SJSA1 (cell line): ENCODE results near the gene S1PR5. TPM values are rescaled to one million over a fixed set of nuclear protein-coding genes. Genes with fewer than 3 reads are reported as not detected.
A peak's percentile ranks its signal among the peaks of the same experiment; 100 is the strongest.

Source experiments
- DNase-seq, 2 experiments: peaks; one replicate each; pipeline ENCODE4 v3.0.0-alpha.2; 2015 to 2020; ENCODE audit warnings: low spot score in 2 of 2, low read depth in 1 of 2
- H3K27ac ChIP-seq: fragments of 250-450 bp; sonication (Bioruptor Pico); 2 replicates; pipeline ENCODE4 v1.5.1; 2020; ENCODE audit warnings: mild to moderate bottlenecking, moderate library complexity
- H3K27me3 ChIP-seq: fragments of 250-450 bp; sonication (Bioruptor Pico); replicated peaks from 2 replicates; pipeline ENCODE4 v1.5.1; 2020; ENCODE audit warnings: mild to moderate bottlenecking, moderate library complexity
- H3K36me3 ChIP-seq: fragments of 250-450 bp; sonication (Bioruptor Pico); 2 replicates; pipeline ENCODE4 v1.5.1; 2020; ENCODE audit warnings: mild to moderate bottlenecking
- H3K4me1 ChIP-seq: fragments of 250-450 bp; sonication (Bioruptor Pico); replicated peaks from 2 replicates; pipeline ENCODE4 v1.6.1; 2021; ENCODE audit warnings: mild to moderate bottlenecking
- H3K4me3 ChIP-seq: fragments of 250-450 bp; sonication (Bioruptor Pico); 2 replicates; pipeline ENCODE4 v1.5.1; 2020; ENCODE audit warnings: mild to moderate bottlenecking
- H3K9me3 ChIP-seq: fragments of 250-450 bp; sonication (Bioruptor Pico); replicated peaks from 2 replicates; pipeline ENCODE4 v1.5.1; 2020; ENCODE audit warnings: mild to moderate bottlenecking
- total RNA-seq: library from RNA; depleted of rRNA; stranded (reverse); fragments of >200 nt; shearing (Covaris generic); gene quantifications from 2 replicates; pipeline ENCODE4 v1.2.3, GENCODE V29; 2014

S1PR5 gene
- total RNA-seq, 1 experiment from 2014 or later, result 0.05 TPM

GRCh38 chr19:10499550-10500246 lies 17.5 kb downstream of the S1PR5 start:
- Histone ChIP-seq H3K4me1 (peaks cover 20% of the 10 kb centered on the region), H3K4me3 (no peak overlapping the region), H3K27ac (no peak overlapping the region), H3K27me3 (no peaks in the 10 kb centered on the region), H3K9me3 (peaks cover 3% of the 10 kb centered on the region), H3K36me3 (peaks cover 80% of the 10 kb centered on the region)
- DNase-seq, result no peak

GRCh38 chr19:10497371-10497770 lies 19.9 kb downstream of the S1PR5 start:
- no peak for DNase-seq
- H3K36me3 ChIP-seq, result peaks cover 83% of the 10 kb centered on the region
- no peaks in the 10 kb centered on the region for H3K27me3 ChIP-seq
- no peak overlapping the region for H3K4me3 ChIP-seq
- H3K4me1 ChIP-seq, result peaks cover 14% of the 10 kb centered on the region
- no peak overlapping the region for H3K27ac ChIP-seq
- peaks cover 3% of the 10 kb centered on the region for H3K9me3 ChIP-seq

GRCh38 chr19:10491472-10492047 lies 25.7 kb downstream of the S1PR5 start:
- H3K4me1 ChIP-seq, result no peaks in the 10 kb centered on the region
- H3K4me3 ChIP-seq, result no peak overlapping the region
- H3K9me3 ChIP-seq, result no peaks in the 10 kb centered on the region
- DNase-seq, result no peak
- H3K27me3 ChIP-seq, result no peaks in the 10 kb centered on the region
- H3K27ac ChIP-seq, result no peak overlapping the region
- H3K36me3 ChIP-seq, result peaks cover 79% of the 10 kb centered on the region

GRCh38 chr19:10486551-10486950 lies 30.7 kb downstream of the S1PR5 start:
- Histone ChIP-seq H3K4me1 (no peaks in the 10 kb centered on the region), H3K27ac (no peak overlapping the region), H3K4me3 (no peak overlapping the region), H3K27me3 (no peaks in the 10 kb centered on the region), H3K36me3 (peaks cover 58% of the 10 kb centered on the region), H3K9me3 (no peaks in the 10 kb centered on the region)
- DNase-seq, result no peak

- H3K27ac ChIP-seq, result peak overlapping the region; percentile 40
- DNase-seq, result peak; percentile 92 to 95
- H3K36me3 ChIP-seq, result no peaks in the 10 kb centered on the region
- no peaks in the 10 kb centered on the region for H3K27me3 ChIP-seq
- H3K4me1 ChIP-seq, result peaks cover 15% of the 10 kb centered on the region
- peak overlapping the region; percentile 33 for H3K4me3 ChIP-seq
- no peaks in the 10 kb centered on the region for H3K9me3 ChIP-seq
These were observed 38.3 kb downstream of the S1PR5 start for GRCh38 chr19:10478903-10479384.

GRCh38 chr19:10478476-10478875 lies 38.8 kb downstream of the S1PR5 start:
- no peaks in the 10 kb centered on the region for H3K27me3 ChIP-seq
- H3K9me3 ChIP-seq, result no peaks in the 10 kb centered on the region
- DNase-seq, result no peak
- H3K4me1 ChIP-seq, result peaks cover 15% of the 10 kb centered on the region
- H3K4me3 ChIP-seq, result no peak overlapping the region
- H3K36me3 ChIP-seq, result no peaks in the 10 kb centered on the region
- no peak overlapping the region for H3K27ac ChIP-seq

GRCh38 chr19:10474962-10475451 lies 42.2 kb downstream of the S1PR5 start:
- Histone ChIP-seq H3K9me3 (no peaks in the 10 kb centered on the region), H3K27me3 (no peaks in the 10 kb centered on the region), H3K36me3 (no peaks in the 10 kb centered on the region), H3K4me1 (peaks cover 15% of the 10 kb centered on the region), H3K27ac (no peak overlapping the region), H3K4me3 (no peak overlapping the region)
- no peak for DNase-seq

GRCh38 chr19:10473192-10473591 lies 44.1 kb downstream of the S1PR5 start:
- DNase-seq, result no peak
- Histone ChIP-seq H3K27me3 (no peaks in the 10 kb centered on the region), H3K27ac (no peak overlapping the region), H3K9me3 (no peaks in the 10 kb centered on the region), H3K4me1 (no peaks in the 10 kb centered on the region; the same call in 1 of the 2 replicates), H3K36me3 (peaks cover 16% of the 10 kb centered on the region), H3K4me3 (no peak overlapping the region)

- Histone ChIP-seq H3K27ac (no peak overlapping the region), H3K4me3 (no peak overlapping the region), H3K27me3 (no peaks in the 10 kb centered on the region), H3K4me1 (no peaks in the 10 kb centered on the region), H3K36me3 (peaks cover 25% of the 10 kb centered on the region), H3K9me3 (no peaks in the 10 kb centered on the region)
- no peak for DNase-seq
These were observed 45.3 kb downstream of the S1PR5 start for GRCh38 chr19:10471909-10472308.

GRCh38 chr19:10468133-10468532 lies 49.1 kb downstream of the S1PR5 start:
- no peak for DNase-seq
- Histone ChIP-seq H3K9me3 (no peaks in the 10 kb centered on the region), H3K27ac (no peak overlapping the region), H3K4me1 (peaks cover 16% of the 10 kb centered on the region), H3K27me3 (no peaks in the 10 kb centered on the region), H3K36me3 (peaks cover 57% of the 10 kb centered on the region), H3K4me3 (no peak overlapping the region)

- Histone ChIP-seq H3K9me3 (no peaks in the 10 kb centered on the region), H3K4me3 (no peak overlapping the region), H3K36me3 (peaks cover 66% of the 10 kb centered on the region), H3K4me1 (peaks cover 16% of the 10 kb centered on the region), H3K27me3 (no peaks in the 10 kb centered on the region), H3K27ac (no peak overlapping the region)
- DNase-seq, result no peak
These were observed 50.0 kb downstream of the S1PR5 start for GRCh38 chr19:10467104-10467706.

GRCh38 chr19:10464456-10464855 lies 52.8 kb downstream of the S1PR5 start:
- DNase-seq, result peak in 1 of 2 experiments; percentile 57
- Histone ChIP-seq H3K4me1 (peaks cover 22% of the 10 kb centered on the region), H3K27me3 (no peaks in the 10 kb centered on the region), H3K4me3 (no peak overlapping the region), H3K36me3 (peaks cover 88% of the 10 kb centered on the region), H3K9me3 (no peaks in the 10 kb centered on the region), H3K27ac (no peak overlapping the region)
